HepG2 (cell line): Measurements from ENCODE around the gene VSTM4. TPM values are rescaled to one million over a fixed set of nuclear protein-coding genes. Genes with fewer than 3 reads are reported as not detected.

Experiments
- ATAC-seq: fragments of 200-7000 bp; cut with Tn5 transposase; 3 replicates; pipeline ENCODE4 v1.9.1; 2020; ENCODE audit warnings: mild to moderate bottlenecking, moderate library complexity
- BruUV-seq: library from RNA; stranded (reverse); fragments of 400-500 nt; replicated peaks from 2 replicates; lab custom pipeline; 2021; lab: Mats Ljungman, UMichigan
- CTCF ChIA-PET: fragments of 300-600 bp; formaldehyde crosslinking; extraction: SDS; loops from one replicate; lab custom pipeline; 2021; ENCODE audit warnings: low total read pairs, inconsistent platforms, low intra/inter-chr PET ratio; lab: Yijun Ruan, JAX
- POLR2A ChIA-PET: fragments of 350-600 bp; sonication (Branson Sonifier 250); formaldehyde crosslinking; loops from one replicate; lab custom pipeline; 2020; ENCODE audit warnings: antibody characterized with exemption, inconsistent platforms; lab: Yijun Ruan, JAX
- DNase-seq: peaks from one replicate; pipeline ENCODE4 v3.0.0-alpha.2; 2015; ENCODE audit warnings: low spot score
- FAIRE-seq: peaks from 3 replicates; lab custom pipeline; 2011; peaks lifted over from hg19 to GRCh38; lab: Jason Lieb, UNC
- H2AFZ ChIP-seq: one replicate; pipeline ENCODE4 v1.6.1; 2011; ENCODE audit warnings: low read length, inconsistent platforms
- H3K27ac ChIP-seq: fragments of 300-600 bp; 3 replicates; pipeline ENCODE4 v1.8.0; 2011; ENCODE audit warnings: mixed run types, mild to moderate bottlenecking, mixed read lengths, low read length, inconsistent platforms; ENCODE audit not compliant: insufficient read depth; ENCODE audit errors: extremely low read length
- H3K27me3 ChIP-seq, 2 experiments: fragments of 200-600 bp in 1 of 2; 2 replicates in 1 of 2; 3 replicates in 1 of 2; pipeline versions ENCODE4 v1.6.0 to v1.8.0; 2011; ENCODE audit warnings: low read length in 2 of 2, mild to moderate bottlenecking in 2 of 2, moderate library complexity in 2 of 2, inconsistent platforms in 1 of 2; ENCODE audit not compliant: insufficient read depth in 2 of 2, control insufficient read depth in 1 of 2
- H3K36me3 ChIP-seq, 2 experiments: fragments of 200-600 bp in 1 of 2; replicated peaks in 1 of 2; 2 replicates in 1 of 2; 3 replicates in 1 of 2; pipeline versions ENCODE4 v1.5.1 to v1.8.0; 2011; ENCODE audit warnings: low read length in 2 of 2, inconsistent platforms in 1 of 2; ENCODE audit not compliant: insufficient read depth in 2 of 2, control insufficient read depth in 1 of 2
- H3K4me1 ChIP-seq: 2 replicates; pipeline ENCODE4 v1.5.1; 2012; ENCODE audit warnings: low read length, inconsistent platforms; ENCODE audit not compliant: insufficient read depth
- H3K4me2 ChIP-seq: 2 replicates; pipeline ENCODE4 v1.6.0; 2011; ENCODE audit warnings: low read depth, low read length, inconsistent platforms
- H3K4me3 ChIP-seq, 3 experiments: fragments of 200-600 bp in 1 of 3; sonication (generic), shearing (Covaris generic) in 1 of 3; replicated peaks in 1 of 3; 2 replicates each; pipeline ENCODE4 v1.5.1; 2011 to 2016; ENCODE audit warnings: low read length in 3 of 3, inconsistent platforms in 2 of 3, low read depth in 2 of 3, mild to moderate bottlenecking in 2 of 3, control low read depth in 1 of 3, mixed read lengths in 1 of 3; ENCODE audit not compliant: insufficient read depth in 1 of 3
- H3K79me2 ChIP-seq: one replicate; pipeline ENCODE4 v1.6.1; 2011; ENCODE audit warnings: low read length, inconsistent platforms; ENCODE audit not compliant: insufficient read depth
- H3K9ac ChIP-seq: 2 replicates; pipeline ENCODE4 v1.6.0; 2011; ENCODE audit warnings: mild to moderate bottlenecking, low read depth, low read length, inconsistent platforms; ENCODE audit not compliant: insufficient read depth
- H3K9me3 ChIP-seq: 2 replicates; pipeline ENCODE4 v1.5.1; 2012; ENCODE audit warnings: mild to moderate bottlenecking, low read length
- H4K20me1 ChIP-seq: 2 replicates; pipeline ENCODE4 v1.6.0; 2011; ENCODE audit warnings: inconsistent platforms, mild to moderate bottlenecking, low read length, moderate library complexity; ENCODE audit not compliant: insufficient read depth
- ATAD3A ChIP-seq: sonication (generic); formaldehyde crosslinking; IDR thresholded peaks from 2 replicates; pipeline ENCODE4 v1.4.0; 2020; ENCODE audit warnings: missing genetic modification reagents
- GABPA ChIP-seq, 2 experiments: IDR thresholded peaks; 2 replicates each; pipeline ENCODE4 v1.6.1; 2011 to 2016; ENCODE audit warnings: low read depth in 2 of 2, low read length in 1 of 2, missing biosample characterization in 1 of 2, missing genetic modification characterization in 1 of 2
- KAT7 ChIP-seq: IDR thresholded peaks from 2 replicates; pipeline ENCODE4 v1.6.1; 2018; ENCODE audit warnings: borderline replicate concordance, missing compliant biosample characterization
- KDM1A ChIP-seq: IDR thresholded peaks from 2 replicates; pipeline ENCODE4 v1.6.1; 2016; ENCODE audit warnings: missing compliant biosample characterization
- LRRFIP1 ChIP-seq: sonication (generic); formaldehyde crosslinking; conservative IDR thresholded peaks from 2 replicates; pipeline ENCODE4 v1.4.0; 2020; ENCODE audit warnings: missing genetic modification reagents
- STAG1 ChIP-seq: sonication (generic); formaldehyde crosslinking; IDR thresholded peaks from 2 replicates; pipeline ENCODE4 v1.4.0; 2020; ENCODE audit warnings: missing genetic modification reagents
- ZNF331 ChIP-seq: sonication (generic); formaldehyde crosslinking; IDR thresholded peaks from 2 replicates; pipeline ENCODE4 v1.4.0; 2020; ENCODE audit warnings: missing genetic modification reagents
- ZNF543 ChIP-seq: sonication (generic); formaldehyde crosslinking; IDR thresholded peaks from 2 replicates; pipeline ENCODE4 v1.4.0; 2020; ENCODE audit warnings: mild to moderate bottlenecking, missing genetic modification reagents
- ZNF577 ChIP-seq: sonication (generic); formaldehyde crosslinking; IDR thresholded peaks from 2 replicates; pipeline ENCODE4 v1.4.0; 2020; ENCODE audit warnings: mild to moderate bottlenecking, low read depth, missing genetic modification reagents, borderline replicate concordance
- ZSCAN30 ChIP-seq: sonication (generic); formaldehyde crosslinking; IDR thresholded peaks from 2 replicates; pipeline ENCODE4 v1.5.0; 2020; ENCODE audit warnings: mild to moderate bottlenecking, missing genetic modification reagents
- WGBS: methylation state at CpG from one replicate; pipeline ENCODE4 v1.1.6; 2017; ENCODE audit warnings: low lambda C conversion rate; 5-methylcytosine and 5-hydroxymethylcytosine counted together
- in situ Hi-C: cut with HindIII; loops from 2 replicates; pipeline ENCODE4 v1.10.0; 2017; ENCODE audit warnings: low pct_unique_long_range_greater_than_20kb; ENCODE audit not compliant: extremely low pct_ligation_motif_present
- intact Hi-C: fragments of 100-400 bp; cut with micrococcal nuclease; formaldehyde crosslinking; loops from one replicate; pipeline ENCODE4 v1.10.0; 2022; ENCODE audit not compliant: unreplicated experiment
- polyA plus RNA-seq, 8 experiments: library from polyadenylated mRNA; depleted of rRNA in 3 of 8; stranded (reverse) in 7 of 8; unstranded in 1 of 8; fragments of >200 nt; fragmentation: Illumina TruSeq in 4 of 8; extraction: Trizol in 4 of 8; gene quantifications; 2 replicates each; pipeline versions ENCODE4 v1.2.1 to v1.2.3, GENCODE V29; 2011 to 2016; ENCODE audit warnings: low read depth in 4 of 8, missing spikeins in 1 of 8, mixed read lengths in 1 of 8; ENCODE audit not compliant: insufficient read depth in 1 of 8
- total RNA-seq, 5 experiments: library from RNA; depleted of rRNA; stranded (reverse); fragments of >200 nt; fragmentation: Illumina TruSeq; extraction: Trizol; gene quantifications; 2 replicates each; pipeline ENCODE4 v1.2.3, GENCODE V29; 2016; ENCODE audit warnings: low read depth in 1 of 5
- TF ChIP-seq, protein P1 (sequence below): sonication (generic); formaldehyde crosslinking; IDR thresholded peaks from 2 replicates; pipeline ENCODE4 v1.4.0; 2020; ENCODE audit warnings: mild to moderate bottlenecking, missing genetic modification reagents
- TF ChIP-seq, protein P2 (sequence below): fragments of 450-650 bp; IDR thresholded peaks from 2 replicates; pipeline ENCODE4 v1.6.1; 2016

VSTM4 gene
- total and polyA plus RNA-seq, 2 of the 13 experiments (the other 11 are each of a cell fraction or from before 2014, with no cell fraction given) = not detected

DNA sequence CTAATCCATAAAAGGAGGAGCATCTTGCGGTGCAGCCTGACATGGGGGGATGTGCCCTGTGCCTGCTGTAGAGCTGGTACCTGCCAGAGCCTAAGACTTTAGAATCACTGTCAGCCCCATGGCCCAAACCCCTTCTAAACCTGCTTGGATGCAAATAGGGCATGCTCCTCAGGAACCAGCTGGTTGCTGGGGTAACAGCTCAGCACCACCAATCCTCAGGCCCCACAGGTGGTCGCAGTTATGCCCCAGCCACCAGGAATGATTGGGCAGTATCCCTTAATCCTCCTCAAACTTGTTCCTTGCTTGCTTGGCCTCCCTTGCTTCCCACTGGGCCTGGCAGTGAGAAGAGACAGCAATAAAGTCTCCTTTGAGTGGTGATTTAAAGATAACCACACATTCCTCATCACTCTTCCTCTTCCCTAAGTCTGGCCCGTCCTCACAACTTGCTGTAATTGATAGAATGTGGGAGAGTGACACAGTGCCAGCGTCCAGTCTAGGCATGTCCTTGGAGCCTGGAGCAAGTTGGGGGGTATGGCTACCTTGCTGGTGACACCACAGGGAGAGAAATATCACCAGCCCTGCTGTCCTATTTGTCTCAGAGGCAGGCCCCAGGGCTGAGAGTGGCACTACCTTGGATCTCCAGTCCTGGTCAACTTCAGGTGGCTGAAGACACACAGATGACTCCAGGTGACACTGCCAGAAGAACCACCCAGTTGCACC is 43.0 kb downstream of the VSTM4 start:
- H3K9ac ChIP-seq = no peak overlapping the region
- H3K27me3 ChIP-seq = no peaks in the 10 kb centered on the region; a peak in 1 of 5 replicates
- no peak overlapping the region for H3K4me2 ChIP-seq
- no peaks in the 10 kb centered on the region for H3K9me3 ChIP-seq
- no TSS peak for BruUV-seq
- no peaks in the 10 kb centered on the region for H3K79me2 ChIP-seq
- POLR2A ChIA-PET = no interaction called here
- in situ Hi-C loops (no loop called here), intact Hi-C loops (no loop called here)
- H3K27ac ChIP-seq = no peak overlapping the region
- DNase-seq = no peak
- TF ChIP-seq GABPA (IDR thresholded peaks at IDR 0.05; ENCODE audit: low read depth, low read length) (no peak), GABPA (CRISPR knock-in tag; IDR thresholded peaks at IDR 0.05; ENCODE audit: low read depth) (no peak), ZNF331 (CRISPR knock-in tag) (0 out of 2 replicates have a peak, but pooled peaks have one; percentile 13)
- no peaks in the 10 kb centered on the region for H4K20me1 ChIP-seq
- no peaks in the 10 kb centered on the region for H3K36me3 ChIP-seq
- WGBS = 0% methylated on average over 2 of the region's 4 CpGs
- CTCF ChIA-PET = no interaction called here
- no peak for FAIRE-seq
- no peak overlapping the region for H2AFZ ChIP-seq
- H3K4me3 ChIP-seq = no peak overlapping the region
- ATAC-seq = no peak
- H3K4me1 ChIP-seq = no peaks in the 10 kb centered on the region

GRCh38 chr10:49071160-49071761 is 44.1 kb downstream of the VSTM4 start:
- CTCF ChIA-PET = no interaction called here
- Histone ChIP-seq H3K9ac (no peak overlapping the region), H3K9me3 (no peaks in the 10 kb centered on the region), H3K4me3 (no peak overlapping the region), H4K20me1 (no peaks in the 10 kb centered on the region), H3K27me3 (no peaks in the 10 kb centered on the region; a peak in 1 of 5 replicates), H2AFZ (no peak overlapping the region), H3K36me3 (no peaks in the 10 kb centered on the region), H3K27ac (no peak overlapping the region), H3K4me2 (no peak overlapping the region), H3K79me2 (no peaks in the 10 kb centered on the region), H3K4me1 (no peaks in the 10 kb centered on the region)
- in situ Hi-C loops (no loop called here), intact Hi-C loops (no loop called here)
- no peak for FAIRE-seq
- 21% methylated on average over 6 of the region's 7 CpGs for WGBS
- no TSS peak for BruUV-seq
- POLR2A ChIA-PET = no interaction called here
- TF ChIP-seq, protein P1, sequence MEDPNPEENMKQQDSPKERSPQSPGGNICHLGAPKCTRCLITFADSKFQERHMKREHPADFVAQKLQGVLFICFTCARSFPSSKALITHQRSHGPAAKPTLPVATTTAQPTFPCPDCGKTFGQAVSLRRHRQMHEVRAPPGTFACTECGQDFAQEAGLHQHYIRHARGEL (CRISPR knock-in tag) = no peak
- TF ChIP-seq LRRFIP1 (CRISPR knock-in tag) = no peak
- TF ChIP-seq ZNF577 = no peak
- TF ChIP-seq ZNF543 (CRISPR knock-in tag) = no peak
- TF ChIP-seq KDM1A (CRISPR knock-in tag) = no peak
- TF ChIP-seq KAT7 = no peak
- TF ChIP-seq STAG1 (CRISPR knock-in tag) = no peak
- no peak for TF ChIP-seq ZSCAN30 (CRISPR knock-in tag)
- TF ChIP-seq ATAD3A = no peak
- TF ChIP-seq, protein P2, sequence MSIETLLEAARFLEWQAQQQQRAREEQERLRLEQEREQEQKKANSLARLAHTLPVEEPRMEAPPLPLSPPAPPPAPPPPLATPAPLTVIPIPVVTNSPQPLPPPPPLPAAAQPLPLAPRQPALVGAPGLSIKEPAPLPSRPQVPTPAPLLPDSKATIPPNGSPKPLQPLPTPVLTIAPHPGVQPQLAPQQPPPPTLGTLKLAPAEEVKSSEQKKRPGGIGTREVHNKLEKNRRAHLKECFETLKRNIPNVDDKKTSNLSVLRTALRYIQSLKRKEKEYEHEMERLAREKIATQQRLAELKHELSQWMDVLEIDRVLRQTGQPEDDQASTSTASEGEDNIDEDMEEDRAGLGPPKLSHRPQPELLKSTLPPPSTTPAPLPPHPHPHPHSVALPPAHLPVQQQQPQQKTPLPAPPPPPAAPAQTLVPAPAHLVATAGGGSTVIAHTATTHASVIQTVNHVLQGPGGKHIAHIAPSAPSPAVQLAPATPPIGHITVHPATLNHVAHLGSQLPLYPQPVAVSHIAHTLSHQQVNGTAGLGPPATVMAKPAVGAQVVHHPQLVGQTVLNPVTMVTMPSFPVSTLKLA = no peak
- DNase-seq = no peak
- ATAC-seq = no peak
